Small intestine (tissue), 7 donors: ENCODE data around the gene USP28. TPM values are rescaled to one million over a fixed set of nuclear protein-coding genes. Genes with fewer than 3 reads are reported as not detected.
"Not testable (repeated sequence)": the region's sequence is repeated elsewhere in the genome, so short reads cannot be mapped to it uniquely, and the experiment has no call there.

Experiments used
- DNase-seq, 2 donors: peaks; one replicate each; pipeline versions ENCODE4 v3.0.0 to v3.0.0-alpha.2; 2013
- FAIRE-seq: peaks from 2 replicates; lab custom pipeline; 2012; peaks lifted over from hg19 to GRCh38; lab: Jason Lieb, UNC
- H3K27ac ChIP-seq, 3 donors: one replicate each; pipeline ENCODE4 v1.5.1; 2013; ENCODE audit warnings: low read length in 2 of 3, mild to moderate bottlenecking in 2 of 3, control low read depth in 1 of 3, inconsistent platforms in 1 of 3, low read depth in 1 of 3, moderate library complexity in 1 of 3
- H3K27me3 ChIP-seq, 3 donors: one replicate each; pipeline ENCODE4 v1.6.1; 2013; ENCODE audit warnings: low read length in 3 of 3, inconsistent platforms in 1 of 3; ENCODE audit not compliant: control insufficient read depth in 3 of 3, insufficient read depth in 3 of 3
- H3K36me3 ChIP-seq, 3 donors: one replicate each; pipeline ENCODE4 v1.6.1; 2013; ENCODE audit warnings: low read length in 3 of 3, inconsistent platforms in 1 of 3, low read depth in 1 of 3, mild to moderate bottlenecking in 1 of 3, moderate library complexity in 1 of 3; ENCODE audit not compliant: control insufficient read depth in 3 of 3, insufficient read depth in 2 of 3
- H3K4me1 ChIP-seq, 3 donors: one replicate each; pipeline ENCODE4 v1.6.1; 2013; ENCODE audit warnings: low read length in 2 of 3, inconsistent platforms in 1 of 3, low read depth in 1 of 3, mild to moderate bottlenecking in 1 of 3, moderate library complexity in 1 of 3; ENCODE audit not compliant: control insufficient read depth in 3 of 3, insufficient read depth in 2 of 3
- H3K4me3 ChIP-seq, 3 donors: one replicate each; pipeline ENCODE4 v1.5.1; 2013; ENCODE audit warnings: low read length in 3 of 3, control low read depth in 1 of 3, inconsistent platforms in 1 of 3, low read depth in 1 of 3, mild to moderate bottlenecking in 1 of 3, moderate library complexity in 1 of 3
- H3K9me3 ChIP-seq, 2 donors: one replicate each; pipeline ENCODE4 v1.6.1; 2013; ENCODE audit warnings: low read depth in 1 of 2, low read length in 1 of 2; ENCODE audit not compliant: control insufficient read depth in 2 of 2, insufficient read depth in 1 of 2
- WGBS, 3 donors: extraction: QIAGEN DNeasy Blood & Tissue Kit; methylation state at CpG; one replicate each; pipeline ENCODE4 v1.1.7; 2013; 5-methylcytosine and 5-hydroxymethylcytosine counted together
- polyA plus RNA-seq, 4 donors: library from polyadenylated mRNA; stranded (reverse) in 3 of 4; unstranded in 1 of 4; fragments of 200-250 nt in 3 of 4; fragments of 120-200 nt in 1 of 4; gene quantifications; one replicate each; pipeline versions ENCODE4 v1.2.1 to v1.2.3, GENCODE V29; 2013
- donor health status: healthy with polysubstance abuse.
- donor health status: control.
- donor health status: control.
- donor health status: Bipolar disorder and iron deficiency.
- donor health status: healthy.

USP28 gene
- polyA plus RNA-seq, 4 donors, result 5.1 to 28.9 (median 8.3) TPM

GRCh38 chr11:113881856-113882255, 6.5 kb upstream of the USP28 start:
- 64 to 77% (median 76%) methylated on average over 1 of the region's 1 CpG for whole genome bisulfite sequencing, 3 donors
- H3K27me3 ChIP-seq, result no peaks in the 10 kb centered on the region
- FAIRE-seq (no peak), DNase-seq (no peak)
- H3K27ac ChIP-seq, result no peak overlapping the region
- no peak overlapping the region for H3K4me3 ChIP-seq
- no peaks in the 10 kb centered on the region for H3K36me3 ChIP-seq
- no peaks in the 10 kb centered on the region for H3K4me1 ChIP-seq
- peaks cover 0 to 8% of the 10 kb centered on the region in 2 donors for H3K9me3 ChIP-seq

- H3K36me3 ChIP-seq, result no peaks in the 10 kb centered on the region
Measured at GRCh38 chr11:113880971-113881370, 5.6 kb upstream of the USP28 start.

GRCh38 chr11:113879446-113879845, 4.1 kb upstream of the USP28 start:
- H3K4me1 ChIP-seq, H3K27me3 ChIP-seq, H3K27ac ChIP-seq, FAIRE-seq, H3K9me3 ChIP-seq, H3K36me3 ChIP-seq, H3K4me3 ChIP-seq, DNase-seq: not testable (repeated sequence)
- WGBS, 3 donors, result 94 to 97% (median 95%) methylated on average over 4 of the region's 4 CpGs

More at GRCh38 chr11:113880971-113881370, 5.6 kb upstream of the USP28 start:
- no peaks in the 10 kb centered on the region for H3K4me1 ChIP-seq
- H3K4me3 ChIP-seq, result no peak overlapping the region
- DNase-seq (no peak), FAIRE-seq (no peak)
- peaks cover 0 to 8% of the 10 kb centered on the region in 2 donors for H3K9me3 ChIP-seq
- WGBS, 3 donors, result 76 to 84% (median 77%) methylated on average over 4 of the region's 4 CpGs
- no peaks in the 10 kb centered on the region for H3K27me3 ChIP-seq
- H3K27ac ChIP-seq, result no peak overlapping the region

GRCh38 chr11:113877670-113878055, 2.3 kb upstream of the USP28 start:
- Histone ChIP-seq H3K4me3 (no peak overlapping the region), H3K4me1 (peaks cover 0 to 10% (median 0%) of the 10 kb centered on the region in 3 donors), H3K27ac (no peak overlapping the region), H3K9me3 (peaks cover 0 to 8% of the 10 kb centered on the region in 2 donors), H3K36me3 (no peaks in the 10 kb centered on the region), H3K27me3 (no peaks in the 10 kb centered on the region)
- no peak for DNase-seq
- FAIRE-seq, result no peak
- WGBS, 3 donors, result 63 to 90% (median 75%) methylated on average over 5 of the region's 5 CpGs

GRCh38 chr11:113876798-113877669, 1.7 kb upstream of the USP28 start:
- H3K4me1 ChIP-seq, result peaks cover 0 to 10% (median 0%) of the 10 kb centered on the region in 3 donors
- no peak overlapping the region for H3K4me3 ChIP-seq
- no peak for FAIRE-seq
- no peak overlapping the region for H3K27ac ChIP-seq
- H3K27me3 ChIP-seq, result no peaks in the 10 kb centered on the region
- no peaks in the 10 kb centered on the region for H3K36me3 ChIP-seq
- DNase-seq, result no peak
- peaks cover 0 to 8% of the 10 kb centered on the region in 2 donors for H3K9me3 ChIP-seq
- WGBS, 3 donors, result 93 to 98% (median 98%) methylated on average over 8 of the region's 8 CpGs

GRCh38 chr11:113876074-113876797, 864 bp upstream of the USP28 start:
- DNase-seq, result peak in 1 of 2 donors; percentile 29
- Histone ChIP-seq H3K9me3 (peaks cover 0 to 8% of the 10 kb centered on the region in 2 donors), H3K27ac (peak overlapping the region; percentile 78 to 97 (median 85)), H3K27me3 (no peaks in the 10 kb centered on the region), H3K4me3 (peak overlapping the region; percentile 46 to 80 (median 57)), H3K4me1 (peaks cover 0 to 10% (median 0%) of the 10 kb centered on the region in 3 donors), H3K36me3 (no peaks in the 10 kb centered on the region)
- no peak for FAIRE-seq
- 57 to 80% (median 62%) methylated on average over 24 of the region's 24 CpGs for WGBS, 3 donors

- peak overlapping the region; percentile 74 to 80 (median 77) for H3K4me3 ChIP-seq
- H3K27ac ChIP-seq, result peak overlapping the region in 1 of 3 donors; percentile 75
- FAIRE-seq, result no peak
- no peak for DNase-seq
- WGBS, 3 donors, result 3 to 7% (median 5%) methylated on average over 19 of the region's 19 CpGs
- H3K4me1 ChIP-seq, result peaks cover 0 to 10% (median 0%) of the 10 kb centered on the region in 3 donors
- no peaks in the 10 kb centered on the region for H3K27me3 ChIP-seq
- no peaks in the 10 kb centered on the region for H3K36me3 ChIP-seq
- peaks cover 0 to 4% of the 10 kb centered on the region in 2 donors for H3K9me3 ChIP-seq
Measured at GRCh38 chr11:113874581-113875233, 665 bp downstream of the USP28 start.

GRCh38 chr11:113874096-113874495, 1.3 kb downstream of the USP28 start:
- WGBS, 3 donors, result 86 to 95% (median 92%) methylated on average over 14 to 19 of the region's 19 CpGs
- peaks cover 0 to 3% (median 0%) of the 10 kb centered on the region in 3 donors for H3K36me3 ChIP-seq
- no peak for FAIRE-seq

More at GRCh38 chr11:113874096-113874495, 1.3 kb downstream of the USP28 start:
- Histone ChIP-seq H3K27ac (no peak overlapping the region), H3K9me3 (no peaks in the 10 kb centered on the region), H3K4me3 (peak overlapping the region in 1 of 3 donors; percentile 74), H3K27me3 (no peaks in the 10 kb centered on the region), H3K4me1 (peaks cover 0 to 10% (median 0%) of the 10 kb centered on the region in 3 donors)
- DNase-seq, result no peak
